Nephron progenitor cell (in vitro differentiated cells): Measurements from ENCODE around the gene MAPK6.
"Not testable (repeated sequence)": the region's sequence is repeated elsewhere in the genome, so short reads cannot be mapped to it uniquely, and the experiment has no call there.

ENCODE experiments used
- DNase-seq: peaks from one replicate; pipeline ENCODE4 v3.0.0; 2021
- H3K27ac Mint-ChIP-seq: 2 replicates; pipeline ENCODE4 v1.8.0; 2021; ENCODE audit warnings: mild to moderate bottlenecking, moderate library complexity, mixed read lengths
- H3K27me3 Mint-ChIP-seq: 2 replicates; pipeline ENCODE4 v1.8.0; 2021; ENCODE audit warnings: mild to moderate bottlenecking, low read depth, mixed read lengths; ENCODE audit not compliant: poor library complexity
- H3K36me3 Mint-ChIP-seq: 2 replicates; pipeline ENCODE4 v1.8.0; 2021; ENCODE audit warnings: low read depth, mixed read lengths
- H3K4me1 Mint-ChIP-seq: 2 replicates; pipeline ENCODE4 v1.8.0; 2021; ENCODE audit warnings: mixed read lengths
- H3K4me3 Mint-ChIP-seq: 2 replicates; pipeline ENCODE4 v1.8.0; 2021; ENCODE audit warnings: mild to moderate bottlenecking, moderate library complexity, mixed read lengths
- H3K9me3 Mint-ChIP-seq: 2 replicates; pipeline ENCODE4 v1.8.0; 2021; ENCODE audit warnings: mild to moderate bottlenecking, moderate library complexity, mixed read lengths
- TF ChIP-seq, protein P1 (sequence below): fragments of 200-600 bp; sonication (generic); IDR thresholded peaks from 2 replicates; pipeline ENCODE4 v1.5.0; 2021; ENCODE audit warnings: antibody characterized with exemption

The MAPK6 gene

GRCh38 chr15:52002351-52002750 is 16.7 kb upstream of the MAPK6 start:
- Mint-ChIP-seq H3K27ac (no peak overlapping the region), H3K9me3 (no peaks in the 10 kb centered on the region), H3K4me3 (no peak overlapping the region), H3K4me1 (peaks cover 6% of the 10 kb centered on the region), H3K27me3 (peaks cover 6% of the 10 kb centered on the region), H3K36me3 (no peaks in the 10 kb centered on the region)
- no peak for DNase-seq
- TF ChIP-seq, protein P1, sequence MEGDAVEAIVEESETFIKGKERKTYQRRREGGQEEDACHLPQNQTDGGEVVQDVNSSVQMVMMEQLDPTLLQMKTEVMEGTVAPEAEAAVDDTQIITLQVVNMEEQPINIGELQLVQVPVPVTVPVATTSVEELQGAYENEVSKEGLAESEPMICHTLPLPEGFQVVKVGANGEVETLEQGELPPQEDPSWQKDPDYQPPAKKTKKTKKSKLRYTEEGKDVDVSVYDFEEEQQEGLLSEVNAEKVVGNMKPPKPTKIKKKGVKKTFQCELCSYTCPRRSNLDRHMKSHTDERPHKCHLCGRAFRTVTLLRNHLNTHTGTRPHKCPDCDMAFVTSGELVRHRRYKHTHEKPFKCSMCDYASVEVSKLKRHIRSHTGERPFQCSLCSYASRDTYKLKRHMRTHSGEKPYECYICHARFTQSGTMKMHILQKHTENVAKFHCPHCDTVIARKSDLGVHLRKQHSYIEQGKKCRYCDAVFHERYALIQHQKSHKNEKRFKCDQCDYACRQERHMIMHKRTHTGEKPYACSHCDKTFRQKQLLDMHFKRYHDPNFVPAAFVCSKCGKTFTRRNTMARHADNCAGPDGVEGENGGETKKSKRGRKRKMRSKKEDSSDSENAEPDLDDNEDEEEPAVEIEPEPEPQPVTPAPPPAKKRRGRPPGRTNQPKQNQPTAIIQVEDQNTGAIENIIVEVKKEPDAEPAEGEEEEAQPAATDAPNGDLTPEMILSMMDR, result no peak

DNA sequence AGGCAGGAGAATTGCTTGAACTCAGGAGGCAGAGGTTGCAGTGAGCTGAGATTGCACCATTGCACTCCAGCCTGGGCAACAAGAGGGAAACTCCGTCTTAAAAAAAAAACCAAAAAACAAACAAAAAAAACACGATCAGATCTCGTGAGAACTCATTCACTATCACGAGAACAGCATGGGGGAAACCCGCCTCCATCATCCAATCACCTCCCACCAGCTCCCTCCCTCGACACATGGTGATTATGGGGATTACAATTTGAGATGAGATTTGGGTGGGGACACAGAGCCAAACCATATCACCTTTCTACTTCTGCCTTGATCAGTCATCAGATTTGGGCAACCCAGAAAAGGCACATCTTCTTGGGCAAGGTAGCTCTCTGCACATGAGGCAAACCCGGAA is 15.9 kb upstream of the MAPK6 start:
- DNase-seq, H3K4me1 Mint-ChIP-seq, H3K36me3 Mint-ChIP-seq, H3K9me3 Mint-ChIP-seq, H3K4me3 Mint-ChIP-seq, H3K27ac Mint-ChIP-seq, H3K27me3 Mint-ChIP-seq: not testable (repeated sequence)

- Mint-ChIP-seq H3K27me3 (peaks cover 8% of the 10 kb centered on the region), H3K9me3 (no peaks in the 10 kb centered on the region), H3K27ac (no peak overlapping the region), H3K36me3 (no peaks in the 10 kb centered on the region), H3K4me1 (peaks cover 6% of the 10 kb centered on the region), H3K4me3 (no peak overlapping the region)
- DNase-seq, result no peak
- TF ChIP-seq, protein P1, result no peak
Measured at GRCh38 chr15:52003710-52004109, 15.3 kb upstream of the MAPK6 start.

DNA sequence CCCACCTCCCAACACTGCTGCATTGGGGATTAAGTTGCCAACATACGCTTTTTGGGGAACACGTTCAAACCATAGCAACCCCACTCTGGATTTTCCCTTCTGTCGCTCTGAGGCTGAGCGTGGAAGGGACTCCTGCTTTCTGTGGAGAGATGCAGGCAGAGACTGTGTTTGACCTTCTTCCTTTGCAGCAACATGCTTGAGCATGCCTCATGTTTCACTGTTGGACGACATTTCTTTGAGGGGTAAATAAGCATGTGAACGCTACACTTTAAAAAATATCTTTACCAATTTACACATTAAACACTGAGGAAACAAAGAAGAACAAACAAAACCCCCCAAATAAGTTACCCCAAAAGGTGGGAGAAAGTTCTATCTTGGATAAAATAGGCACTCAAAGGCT is 14.2 kb upstream of the MAPK6 start:
- Mint-ChIP-seq H3K27me3 (peaks cover 10% of the 10 kb centered on the region), H3K27ac (no peak overlapping the region), H3K9me3 (no peaks in the 10 kb centered on the region), H3K4me3 (no peak overlapping the region), H3K4me1 (peaks cover 6% of the 10 kb centered on the region), H3K36me3 (no peaks in the 10 kb centered on the region)
- TF ChIP-seq, protein P1, result no peak
- no peak for DNase-seq

DNA sequence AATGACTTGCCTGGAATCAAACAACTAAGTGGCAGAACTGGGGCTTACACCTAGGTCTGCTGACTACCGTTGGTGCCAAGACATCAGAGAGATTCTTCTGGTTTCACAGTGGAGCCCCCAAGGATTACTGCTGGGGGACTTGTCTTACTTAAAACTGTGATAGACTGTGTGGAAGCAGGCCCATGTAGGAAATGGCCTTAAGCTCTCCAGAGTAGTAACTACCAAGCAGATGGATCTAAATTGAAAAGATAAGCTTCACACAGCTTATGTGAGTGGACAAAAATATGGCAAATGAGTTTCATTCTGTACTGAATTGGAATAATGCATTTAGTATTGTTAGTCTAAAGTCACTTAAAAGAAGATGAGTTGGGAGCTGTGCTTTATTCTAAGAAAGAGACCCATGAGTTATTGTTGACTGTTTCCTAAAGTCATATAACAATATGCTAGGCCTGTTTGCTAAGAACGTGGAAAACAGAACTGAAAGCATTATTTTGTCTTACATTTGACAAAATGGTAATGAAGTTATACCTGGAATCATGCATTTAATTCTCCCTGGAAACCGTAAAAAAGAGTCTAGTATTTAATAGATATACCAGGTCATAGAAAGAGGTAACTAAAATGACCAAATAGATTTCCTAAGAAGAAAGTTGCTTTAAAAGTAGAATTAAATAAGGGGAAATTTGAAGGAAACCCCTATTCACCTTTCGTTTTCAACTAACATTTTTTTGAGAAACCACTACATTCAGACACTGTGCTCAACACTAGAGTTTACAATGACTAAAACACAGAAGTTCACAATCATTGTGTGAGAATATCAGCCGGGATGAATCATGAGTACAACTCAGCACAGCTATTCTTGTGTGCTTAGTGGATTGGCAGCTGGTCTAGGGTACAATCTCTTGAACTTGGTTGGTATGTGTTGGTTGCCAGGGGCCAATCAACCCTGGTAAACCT is 13.0 kb upstream of the MAPK6 start:
- H3K27ac Mint-ChIP-seq, result no peak overlapping the region
- H3K27me3 Mint-ChIP-seq, result peaks cover 7% of the 10 kb centered on the region
- peaks cover 8% of the 10 kb centered on the region for H3K4me1 Mint-ChIP-seq
- no peak overlapping the region for H3K4me3 Mint-ChIP-seq
- TF ChIP-seq, protein P1, result no peak
- no peaks in the 10 kb centered on the region for H3K36me3 Mint-ChIP-seq
- no peaks in the 10 kb centered on the region for H3K9me3 Mint-ChIP-seq
- no peak for DNase-seq

DNA sequence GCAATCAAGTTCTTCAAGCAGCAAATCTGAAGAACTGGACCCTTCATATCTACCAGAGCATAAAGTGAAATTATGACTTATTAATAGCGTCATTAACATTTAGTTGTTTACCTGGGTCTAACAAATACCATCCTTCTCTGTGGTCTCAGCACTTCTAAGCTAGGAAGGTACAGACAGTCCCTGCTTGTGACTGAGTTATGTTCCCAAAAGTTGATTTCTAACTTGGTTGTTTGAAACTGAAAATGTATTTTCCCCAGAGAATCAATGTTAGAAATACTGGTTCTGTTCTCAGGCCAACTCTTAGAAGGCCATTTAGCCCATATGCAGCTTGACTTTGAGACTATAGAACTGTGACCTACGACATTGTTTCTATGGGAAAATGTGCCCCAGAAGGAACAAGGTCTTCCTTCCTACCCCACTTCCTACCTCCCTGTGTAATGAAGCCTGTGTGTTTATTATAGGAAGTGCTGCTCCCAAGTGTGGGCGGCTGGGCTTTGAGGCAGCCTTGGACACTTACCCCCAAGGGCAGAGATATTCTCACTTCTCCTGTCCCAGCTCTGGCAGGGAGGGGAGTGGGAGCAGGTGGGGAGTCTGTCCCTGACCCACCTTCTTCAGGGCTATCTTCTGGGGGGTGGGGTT is 12.2 kb upstream of the MAPK6 start:
- Mint-ChIP-seq H3K27me3 (peaks cover 4% of the 10 kb centered on the region), H3K4me3 (no peak overlapping the region), H3K27ac (no peak overlapping the region), H3K36me3 (no peaks in the 10 kb centered on the region), H3K4me1 (peaks cover 13% of the 10 kb centered on the region), H3K9me3 (no peaks in the 10 kb centered on the region)
- TF ChIP-seq, protein P1, result no peak
- no peak for DNase-seq
